Measurements from ENCODE around the gene ITGB3. TPM values are rescaled to one million over a fixed set of nuclear protein-coding genes. Genes with fewer than 3 reads are reported as not detected.

Gene ITGB3
- total RNA-seq, 1 donor from 2014 or later, result 71.3 TPM

DNA sequence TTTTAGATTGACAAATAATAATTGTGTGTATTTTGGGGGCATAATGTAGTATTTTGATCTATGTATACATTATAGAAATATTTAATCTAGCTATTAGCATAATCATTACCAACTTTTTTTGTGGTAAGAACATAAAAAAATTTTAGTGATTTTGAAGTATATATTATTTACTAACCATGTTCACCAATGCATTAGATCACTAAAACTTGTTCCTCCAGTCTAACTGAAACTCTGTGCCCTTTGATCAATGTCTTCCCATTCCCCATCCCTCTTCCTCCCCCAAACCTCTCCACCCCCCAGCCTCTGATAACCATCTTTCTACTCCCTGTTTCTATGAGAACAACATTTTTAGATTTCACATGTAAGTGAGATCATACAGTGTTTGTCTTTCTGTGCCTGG lies 78.7 kb downstream of the ITGB3 start:
- Histone ChIP-seq H3K27me3 (no peaks in the 10 kb centered on the region), H3K4me3 (no peak overlapping the region), H3K27ac (no peak overlapping the region), H3K9me3 (no peaks in the 10 kb centered on the region), H3K36me3 (peaks cover 0 to 20% of the 10 kb centered on the region in 2 donors), H3K4me1 (no peaks in the 10 kb centered on the region)
- TF ChIP-seq, protein P1, sequence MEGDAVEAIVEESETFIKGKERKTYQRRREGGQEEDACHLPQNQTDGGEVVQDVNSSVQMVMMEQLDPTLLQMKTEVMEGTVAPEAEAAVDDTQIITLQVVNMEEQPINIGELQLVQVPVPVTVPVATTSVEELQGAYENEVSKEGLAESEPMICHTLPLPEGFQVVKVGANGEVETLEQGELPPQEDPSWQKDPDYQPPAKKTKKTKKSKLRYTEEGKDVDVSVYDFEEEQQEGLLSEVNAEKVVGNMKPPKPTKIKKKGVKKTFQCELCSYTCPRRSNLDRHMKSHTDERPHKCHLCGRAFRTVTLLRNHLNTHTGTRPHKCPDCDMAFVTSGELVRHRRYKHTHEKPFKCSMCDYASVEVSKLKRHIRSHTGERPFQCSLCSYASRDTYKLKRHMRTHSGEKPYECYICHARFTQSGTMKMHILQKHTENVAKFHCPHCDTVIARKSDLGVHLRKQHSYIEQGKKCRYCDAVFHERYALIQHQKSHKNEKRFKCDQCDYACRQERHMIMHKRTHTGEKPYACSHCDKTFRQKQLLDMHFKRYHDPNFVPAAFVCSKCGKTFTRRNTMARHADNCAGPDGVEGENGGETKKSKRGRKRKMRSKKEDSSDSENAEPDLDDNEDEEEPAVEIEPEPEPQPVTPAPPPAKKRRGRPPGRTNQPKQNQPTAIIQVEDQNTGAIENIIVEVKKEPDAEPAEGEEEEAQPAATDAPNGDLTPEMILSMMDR (IDR thresholded peaks at IDR 0.05), result no peak
- DNase-seq (ENCODE audit: low spot score in 2 of 2), result no peak
- intact Hi-C loops (cut with DNase I), result no loop called here

DNA sequence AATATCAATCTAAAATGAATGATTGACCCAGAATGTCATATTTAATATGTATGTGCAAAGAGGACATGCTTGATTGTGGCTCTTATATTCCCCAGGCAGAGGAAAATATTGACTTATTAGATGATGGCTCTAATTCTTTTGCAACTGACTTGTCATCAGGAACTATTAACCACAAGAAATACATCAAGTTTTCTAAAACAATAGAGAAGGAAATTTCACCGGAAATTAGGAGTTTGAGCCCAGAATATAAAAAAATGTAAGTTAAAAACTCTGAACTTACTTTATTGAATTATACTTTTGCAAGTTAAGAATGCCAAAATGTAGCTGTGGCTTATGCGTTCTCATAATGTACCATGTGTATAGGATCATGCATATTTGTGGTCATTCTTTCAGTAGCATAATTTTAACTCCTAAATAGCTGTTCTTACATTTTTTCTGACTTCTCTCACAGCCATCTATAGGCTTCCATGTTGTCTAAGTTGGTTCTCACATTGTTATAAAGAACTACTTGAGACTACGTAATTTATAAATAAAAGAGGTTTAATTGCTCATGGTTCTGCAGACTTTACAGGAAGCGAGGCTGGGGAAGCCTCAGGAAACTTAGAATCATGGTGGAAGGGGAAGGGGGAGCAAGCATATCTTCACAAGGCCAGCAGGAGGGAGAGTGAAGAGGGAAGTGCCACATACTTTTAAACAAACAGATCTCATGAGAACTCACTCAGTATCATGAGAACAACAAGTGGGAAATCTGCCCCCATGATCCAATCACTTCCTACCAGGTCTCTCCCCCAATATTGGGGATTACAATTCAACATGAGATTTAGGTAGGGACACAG lies 81.7 kb downstream of the ITGB3 start:
- Histone ChIP-seq H3K4me1 (no peaks in the 10 kb centered on the region), H3K9me3 (no peaks in the 10 kb centered on the region), H3K27ac (no peak overlapping the region), H3K27me3 (no peaks in the 10 kb centered on the region), H3K36me3 (peaks cover 0 to 20% of the 10 kb centered on the region in 2 donors), H3K4me3 (no peak overlapping the region)
- TF ChIP-seq, protein P1 (IDR thresholded peaks at IDR 0.05), result no peak
- no peak for DNase-seq (ENCODE audit: low spot score in 2 of 2)
- intact Hi-C loops (cut with DNase I), result no loop called here

DNA sequence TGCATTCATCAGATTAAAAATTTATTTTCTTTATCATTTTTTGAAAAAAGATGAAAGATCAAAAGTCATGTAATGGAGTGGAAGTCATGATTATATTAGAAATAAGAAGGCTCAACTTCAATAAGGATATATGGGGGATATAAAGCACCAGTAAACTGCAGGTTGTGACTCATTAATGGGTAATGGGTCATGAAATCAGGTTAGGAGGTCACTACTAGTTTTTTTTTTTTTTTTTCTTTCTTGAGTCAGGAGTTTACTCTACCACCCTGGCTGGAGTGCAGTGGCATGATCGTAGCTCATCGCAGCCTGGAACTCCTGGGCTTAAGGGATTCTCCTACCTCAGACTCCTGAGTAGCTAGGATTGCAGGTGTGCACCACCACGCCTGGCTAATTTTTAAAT lies 84.4 kb downstream of the ITGB3 start:
- no peaks in the 10 kb centered on the region for H3K27me3 ChIP-seq
- peaks cover 6 to 30% of the 10 kb centered on the region in 2 donors for H3K36me3 ChIP-seq
- no peaks in the 10 kb centered on the region for H3K4me1 ChIP-seq
- no peaks in the 10 kb centered on the region for H3K9me3 ChIP-seq
- no peak overlapping the region for H3K4me3 ChIP-seq
- TF ChIP-seq, protein P1 (IDR thresholded peaks at IDR 0.05), result no peak
- H3K27ac ChIP-seq, result no peak overlapping the region
- intact Hi-C loops (cut with DNase I), result no loop called here
- DNase-seq (ENCODE audit: low spot score in 2 of 2), result no peak

DNA sequence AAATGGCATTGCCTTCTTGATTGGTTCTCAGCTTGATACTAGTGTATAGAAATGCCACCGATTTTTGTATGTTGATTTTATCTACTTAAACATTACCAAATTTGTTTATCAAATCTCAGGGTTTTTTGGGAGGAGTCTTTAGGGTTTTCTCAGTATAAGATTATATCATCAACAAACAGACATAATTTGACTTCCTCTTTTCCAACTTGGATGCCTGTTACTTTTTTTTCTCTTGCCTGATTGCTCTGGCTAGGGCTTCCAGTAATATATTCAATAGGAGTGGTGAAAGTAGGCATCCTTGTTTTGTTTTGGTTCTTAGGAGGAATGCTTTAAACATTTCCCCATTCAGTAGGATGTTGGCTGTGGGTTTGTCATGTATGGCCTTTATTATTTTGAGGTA lies 99.2 kb downstream of the ITGB3 start:
- Histone ChIP-seq H3K27ac (no peak overlapping the region), H3K4me3 (no peak overlapping the region), H3K27me3 (no peaks in the 10 kb centered on the region), H3K9me3 (no peaks in the 10 kb centered on the region), H3K4me1 (no peaks in the 10 kb centered on the region), H3K36me3 (peaks cover 2 to 8% of the 10 kb centered on the region in 2 donors)
- DNase-seq (ENCODE audit: low spot score in 2 of 2), result no peak
- TF ChIP-seq, protein P1 (IDR thresholded peaks at IDR 0.05), result no peak
- intact Hi-C loops (cut with DNase I), result no loop called here

DNA sequence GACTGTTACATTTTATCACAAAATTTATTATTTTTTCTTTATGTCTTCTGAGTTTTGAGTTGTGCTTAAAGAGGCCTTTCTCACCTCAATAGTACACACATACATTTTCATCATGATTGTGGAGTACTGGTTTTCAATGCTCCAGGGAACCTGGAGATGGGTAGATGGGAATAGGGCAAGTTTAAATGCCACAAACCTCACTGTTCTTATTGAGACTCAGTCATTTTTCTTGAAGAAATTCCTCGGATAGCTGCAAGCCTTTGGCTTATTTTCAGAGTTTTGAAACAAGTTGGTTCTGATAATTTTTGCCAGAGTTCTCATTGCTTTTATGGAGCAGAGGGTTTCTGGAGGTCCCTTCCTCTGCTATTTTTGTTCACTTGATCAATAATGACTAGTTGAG lies 105.0 kb downstream of the ITGB3 start:
- Histone ChIP-seq H3K4me1 (no peaks in the 10 kb centered on the region), H3K4me3 (no peak overlapping the region), H3K9me3 (no peaks in the 10 kb centered on the region), H3K27ac (no peak overlapping the region), H3K27me3 (no peaks in the 10 kb centered on the region), H3K36me3 (peaks cover 8% of the 10 kb centered on the region in 2 donors)
- no peak for DNase-seq (ENCODE audit: low spot score in 2 of 2)
- intact Hi-C loops (cut with DNase I), result no loop called here
- TF ChIP-seq, protein P1 (IDR thresholded peaks at IDR 0.05), result no peak

Other genes with a start within 250 kb of the ITGB3 start
- 112 TPM for gene CDC27, start 64.5 kb upstream of the ITGB3 start, total RNA-seq
- gene MYL4, start 44.5 kb upstream of the ITGB3 start, total RNA-seq, result not detected
- gene EFCAB13, start 70.1 kb downstream of the ITGB3 start, total RNA-seq, result 1.2 TPM